Hematopoietic multipotent progenitor cell treated with erythropoietin and hydrocortisone succinate and interleukin-3 and kit ligand, for 8 days (in vitro differentiated cells): ENCODE data around the gene VEZT.
A peak's percentile ranks its signal among the peaks of the same experiment; 100 is the strongest.

Experiments used
- DNase-seq: peaks from one replicate; pipeline ENCODE4 v3.0.0-alpha.2; 2015

Gene VEZT

DNA sequence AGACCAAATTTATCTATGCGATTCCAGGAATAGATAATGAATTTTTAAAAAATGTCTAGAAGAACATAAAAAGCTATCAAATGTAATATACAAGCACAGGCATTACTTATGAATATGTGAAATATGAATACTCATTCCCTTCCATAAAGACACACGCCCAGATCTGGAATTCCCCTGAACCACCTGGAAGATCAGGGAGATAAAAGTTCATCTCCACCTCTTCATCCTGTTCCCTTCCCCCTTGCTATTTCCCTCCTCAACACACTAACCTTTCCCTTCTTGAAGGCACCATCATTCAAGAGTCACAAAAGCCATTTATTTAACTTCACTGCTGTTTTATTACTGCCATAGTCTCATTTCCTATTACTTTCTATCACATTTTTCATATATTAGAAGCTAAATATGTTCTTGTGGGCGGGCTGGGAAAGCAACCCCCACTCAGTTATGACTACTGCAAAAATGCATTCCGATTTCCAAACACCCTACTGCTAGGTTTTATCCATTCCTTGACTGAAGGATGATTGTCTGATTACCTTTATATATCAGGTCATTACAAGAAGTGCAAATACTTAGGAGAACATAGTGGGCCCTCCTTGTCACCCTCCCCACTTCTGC is 16.4 kb upstream of the VEZT start:
- no peak for DNase-seq

- no peak for DNase-seq
Observed at GRCh38 chr12:95202691-95203486, 14.7 kb upstream of the VEZT start.

DNA sequence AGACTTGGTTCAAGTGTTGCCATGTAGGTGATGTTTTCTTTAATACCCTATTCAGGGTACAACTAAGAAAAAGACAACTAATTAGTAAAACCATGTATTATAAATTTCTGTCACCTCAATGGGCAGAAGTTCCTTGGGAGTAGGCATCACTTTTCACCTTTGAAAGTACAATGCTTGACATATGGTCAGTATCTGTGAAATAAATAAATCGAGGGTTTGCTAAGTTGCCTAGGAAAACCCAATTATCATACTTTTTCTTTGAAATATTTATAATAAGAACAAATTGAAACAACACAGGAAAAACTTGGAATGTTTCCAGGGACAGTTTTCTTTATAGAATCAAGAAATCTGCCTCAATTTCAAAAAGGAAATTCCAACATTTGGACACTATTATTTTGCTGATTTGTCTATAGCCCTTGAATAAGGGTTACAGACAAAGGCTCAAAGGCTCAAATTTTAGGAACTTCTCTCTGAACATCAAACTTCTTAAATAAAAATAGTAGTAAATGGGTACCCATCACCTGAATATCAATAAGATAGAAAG is 14.0 kb upstream of the VEZT start:
- no peak for DNase-seq

- DNase-seq: no peak
Observed at GRCh38 chr12:95204141-95204866, 13.3 kb upstream of the VEZT start.

GRCh38 chr12:95205016-95205624 is 12.5 kb upstream of the VEZT start:
- no peak for DNase-seq

- no peak for DNase-seq
Observed at GRCh38 chr12:95205685-95206084, 11.9 kb upstream of the VEZT start.

GRCh38 chr12:95206916-95207315 is 10.7 kb upstream of the VEZT start:
- DNase-seq: no peak

- DNase-seq: no peak
Observed at GRCh38 chr12:95207407-95207806, 10.2 kb upstream of the VEZT start.

DNA sequence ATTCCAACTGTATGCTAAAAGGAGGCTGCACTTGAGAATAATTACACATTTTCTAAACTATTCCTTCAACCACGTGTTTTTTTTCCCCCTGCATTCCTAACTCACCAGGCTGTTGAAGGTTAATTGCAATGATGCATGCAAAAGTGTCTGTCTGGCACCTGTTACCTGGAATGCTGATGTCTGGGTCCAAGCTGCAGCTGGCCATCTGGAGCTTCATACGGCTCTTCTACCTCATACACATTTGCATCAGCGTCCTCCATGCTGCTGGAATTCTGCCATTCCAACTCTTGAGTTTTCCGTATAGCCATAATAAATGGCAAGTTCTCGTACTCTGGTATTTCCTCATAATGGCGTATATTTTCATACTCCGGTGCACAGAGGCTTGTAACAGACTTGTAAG is 8.9 kb upstream of the VEZT start:
- no peak for DNase-seq

- no peak for DNase-seq
Observed at GRCh38 chr12:95212586-95212985, 5.0 kb upstream of the VEZT start.

DNA sequence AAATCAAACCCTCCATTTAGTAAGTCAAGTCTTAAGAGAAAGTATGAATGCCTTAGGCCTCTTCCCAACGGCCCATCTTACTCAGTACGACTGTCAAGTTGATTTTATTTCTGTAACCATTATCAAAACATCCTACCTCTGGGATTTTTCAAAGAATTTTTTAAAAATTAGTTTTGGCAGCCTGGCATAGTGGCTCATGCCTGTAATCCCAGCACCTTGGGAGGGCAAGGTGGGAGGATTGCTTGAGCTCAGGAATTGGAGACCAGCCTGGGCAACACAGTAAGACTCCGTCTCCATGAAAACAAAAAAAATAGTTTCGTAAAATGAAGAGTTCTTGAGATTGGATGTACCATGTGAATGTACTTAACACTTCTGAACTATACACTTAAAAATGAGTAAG is 4.5 kb upstream of the VEZT start:
- no peak for DNase-seq

GRCh38 chr12:95213928-95214327 is 3.7 kb upstream of the VEZT start:
- DNase-seq: no peak

- DNase-seq: no peak
Observed at GRCh38 chr12:95214466-95214865, 3.1 kb upstream of the VEZT start.

- no peak for DNase-seq
Observed at GRCh38 chr12:95215949-95216348, 1.7 kb upstream of the VEZT start.

DNA sequence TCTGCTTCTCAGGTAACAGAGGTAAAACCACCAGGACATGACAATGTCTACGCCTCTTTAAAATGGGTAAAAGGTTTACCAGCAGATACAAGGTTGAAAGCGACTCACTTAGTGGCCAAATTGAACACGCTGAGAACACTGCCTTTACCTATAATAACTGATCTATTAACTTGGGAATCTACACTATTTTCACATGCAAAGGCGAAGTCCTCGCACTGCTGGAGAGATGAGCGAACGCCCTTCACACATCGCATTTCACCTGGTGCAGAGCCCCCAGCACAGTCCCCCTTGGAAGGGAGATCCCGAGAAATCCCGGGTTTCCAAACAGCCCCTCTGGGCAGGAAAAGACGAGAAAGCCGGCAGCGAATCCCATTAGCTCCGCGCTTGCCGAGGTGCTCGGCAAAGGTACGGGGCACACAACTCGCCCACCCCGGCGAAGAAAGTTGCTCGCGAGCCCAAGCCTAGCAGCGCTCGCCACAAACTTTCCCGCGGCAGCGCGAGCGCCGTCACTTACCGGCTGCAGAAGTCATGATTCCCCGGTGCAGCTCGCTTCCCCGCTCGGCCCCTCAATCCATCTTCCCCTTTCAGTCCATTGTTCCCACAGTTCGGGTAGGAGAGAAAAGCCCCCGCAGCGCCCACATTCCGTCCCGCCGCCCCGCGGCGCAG is 763 bp upstream of the VEZT start:
- DNase-seq: peak; percentile 45

DNA sequence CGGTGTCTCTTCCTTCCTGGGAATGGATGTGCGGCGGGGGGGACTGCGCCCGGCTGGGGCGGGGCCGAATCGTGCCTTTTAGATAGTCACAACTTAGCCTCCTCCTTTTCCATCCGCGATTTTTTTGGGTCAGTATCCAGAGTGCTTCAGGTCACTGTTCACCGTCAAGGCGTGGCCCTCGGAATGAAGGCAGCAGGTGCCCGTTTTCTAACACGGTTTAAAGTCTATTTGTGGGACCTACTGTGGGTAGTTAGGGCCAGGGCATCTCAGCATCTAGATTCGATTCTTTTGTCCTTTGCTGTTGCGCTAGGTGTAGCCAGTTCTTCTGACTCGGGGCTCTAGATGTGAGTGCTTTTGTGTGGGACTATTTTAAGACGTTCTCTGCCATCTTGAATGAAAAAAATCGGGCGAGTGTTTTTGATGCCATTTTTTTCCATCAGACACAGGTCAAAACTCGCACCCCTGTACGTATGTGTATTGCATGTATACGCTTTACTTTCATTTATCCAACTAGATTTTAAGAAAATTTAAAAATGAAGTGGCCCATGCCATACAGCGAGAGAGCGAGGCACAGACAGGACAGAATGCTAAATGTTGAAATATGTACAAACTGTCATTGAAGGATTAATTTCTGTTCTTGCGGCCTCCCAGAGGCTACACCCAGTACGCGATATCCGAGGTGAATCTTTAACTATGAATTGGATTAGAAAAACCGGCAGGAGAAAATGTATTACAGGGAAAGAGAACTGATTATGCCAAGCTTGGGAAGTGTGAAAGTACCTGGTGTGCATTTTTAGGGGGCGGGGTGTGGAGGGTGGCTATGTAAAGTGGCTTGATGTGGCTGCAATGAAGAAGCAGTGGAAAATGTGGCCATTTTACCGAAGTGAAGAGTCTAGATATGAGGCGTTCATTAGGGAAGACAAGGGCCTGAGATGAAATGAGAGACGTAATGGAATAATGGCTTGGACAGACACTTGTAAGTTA is 835 bp downstream of the VEZT start:
- peak; percentile 67 for DNase-seq

- no peak for DNase-seq
Observed at GRCh38 chr12:95220190-95220589, 2.6 kb downstream of the VEZT start.

GRCh38 chr12:95220726-95221125 is 3.1 kb downstream of the VEZT start:
- no peak for DNase-seq

GRCh38 chr12:95224202-95225170 is 6.9 kb downstream of the VEZT start:
- peak; percentile 54 for DNase-seq

DNA sequence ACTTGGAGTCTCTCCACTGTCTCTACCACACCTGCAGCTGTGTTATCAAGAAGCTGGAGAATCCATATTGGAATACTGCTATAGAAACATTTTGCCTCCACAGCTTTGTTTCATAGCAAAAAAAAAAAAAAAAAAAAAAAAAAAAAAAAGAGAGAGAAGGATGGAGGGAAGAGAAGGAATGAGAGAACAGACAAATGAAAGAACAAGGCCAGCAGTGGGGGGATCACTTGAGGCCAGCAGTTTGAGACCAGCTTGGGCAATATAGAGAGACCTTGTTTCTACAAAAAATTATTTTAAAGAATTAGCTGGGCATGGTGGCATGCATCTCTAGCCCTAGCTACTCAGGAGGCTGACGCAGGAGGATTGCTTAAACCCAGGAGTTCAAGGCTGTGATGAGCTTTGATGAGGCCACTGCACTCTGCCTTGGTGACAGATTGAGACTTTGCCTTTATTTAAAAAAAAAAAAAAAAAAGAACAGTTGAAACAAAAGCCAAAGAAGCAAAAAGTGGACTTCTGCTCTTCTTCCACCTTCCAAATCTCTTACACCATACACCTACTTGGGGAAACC is 8.1 kb downstream of the VEZT start:
- DNase-seq: no peak
